Suprapubic skin (tissue), 4 donors: Measurements from ENCODE around the gene PYGO2. TPM values are rescaled to one million over a fixed set of nuclear protein-coding genes. Genes with fewer than 3 reads are reported as not detected.
"Not testable (repeated sequence)": the region's sequence is repeated elsewhere in the genome, so short reads cannot be mapped to it uniquely, and the experiment has no call there.

ENCODE experiments used
- DNase-seq, 2 donors: peaks; one replicate each; pipeline ENCODE4 v3.0.0-alpha.2; 2019; ENCODE audit warnings: low spot score in 2 of 2
- H3K27ac ChIP-seq: fragments of 200-600 bp; sonication (generic); one replicate; pipeline ENCODE4 v1.5.1; 2019
- H3K27me3 ChIP-seq: fragments of 200-600 bp; sonication (generic); one replicate; pipeline ENCODE4 v1.5.1; 2019
- H3K36me3 ChIP-seq: fragments of 200-600 bp; sonication (generic); one replicate; pipeline ENCODE4 v1.5.1; 2019
- H3K4me1 ChIP-seq: fragments of 200-600 bp; sonication (generic); one replicate; pipeline ENCODE4 v1.5.1; 2019
- H3K4me3 ChIP-seq: fragments of 200-600 bp; sonication (generic); one replicate; pipeline ENCODE4 v1.5.1; 2019; ENCODE audit warnings: mild to moderate bottlenecking
- H3K9me3 ChIP-seq: fragments of 200-600 bp; sonication (generic); one replicate; pipeline ENCODE4 v1.5.1; 2019
- EP300 ChIP-seq: sonication (generic); formaldehyde crosslinking; IDR thresholded peaks from one replicate; pipeline ENCODE4 v1.6.1; 2017; ENCODE audit warnings: antibody characterized with exemption
- POLR2A ChIP-seq, 2 donors: fragments of 450-650 bp; IDR thresholded peaks; one replicate each; pipeline ENCODE4 v1.6.1; 2017; ENCODE audit warnings: antibody characterized with exemption in 2 of 2, mild to moderate bottlenecking in 2 of 2, moderate library complexity in 2 of 2
- POLR2AphosphoS5 ChIP-seq, 3 donors: sonication (generic); formaldehyde crosslinking; IDR thresholded peaks; one replicate each; pipeline ENCODE4 v1.6.1; 2017; ENCODE audit warnings: antibody characterized with exemption in 3 of 3
- WGBS: methylation state at CpG from one replicate; pipeline ENCODE4 v1.1.5; 2018; 5-methylcytosine and 5-hydroxymethylcytosine counted together
- total RNA-seq, 4 donors: library from RNA; depleted of rRNA; stranded (reverse); fragments of >200 nt; gene quantifications; one replicate each; pipeline ENCODE4 v1.1.0, GENCODE V29; 2016
- TF ChIP-seq, protein P1 (sequence below), 2 donors: fragments of 200-600 bp in 1 of 2; fragments of 450-650 bp in 1 of 2; sonication (generic) in 1 of 2; IDR thresholded peaks; one replicate each; pipeline ENCODE4 v1.5.1; 2016 to 2019; ENCODE audit warnings: antibody characterized with exemption in 2 of 2, mild to moderate bottlenecking in 1 of 2, moderate library complexity in 1 of 2

Gene PYGO2
- total RNA-seq, 4 donors from 2014 or later: 34.2 to 46.7 (median 35.3) TPM

DNA sequence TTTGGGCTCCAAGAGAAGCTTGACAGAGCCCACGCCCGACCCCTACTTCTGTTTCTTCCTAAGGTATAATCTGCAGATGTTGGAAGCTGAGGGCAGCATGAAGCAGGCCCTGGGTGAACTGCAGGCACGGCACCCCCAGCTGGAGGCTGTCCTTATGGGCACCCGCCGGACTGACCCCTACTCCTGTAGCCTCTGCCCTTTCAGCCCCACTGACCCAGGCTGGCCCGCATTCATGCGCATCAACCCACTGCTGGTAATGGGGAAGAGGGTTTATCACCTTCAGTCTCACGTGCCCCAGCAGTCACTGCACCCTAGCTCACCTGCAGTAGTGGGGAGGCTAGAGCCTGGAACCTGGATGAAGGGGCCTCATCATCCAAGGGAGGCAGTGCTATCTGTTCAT is 28.7 kb upstream of the PYGO2 start:
- 91% methylated on average over 4 of the region's 8 CpGs for WGBS
- DNase-seq: no peak
- Histone ChIP-seq H3K4me1 (peaks cover 4% of the 10 kb centered on the region), H3K9me3 (no peaks in the 10 kb centered on the region), H3K27me3 (no peaks in the 10 kb centered on the region), H3K4me3 (no peak overlapping the region), H3K36me3 (peaks cover 56% of the 10 kb centered on the region), H3K27ac (no peak overlapping the region)
- TF ChIP-seq POLR2AphosphoS5 (IDR thresholded peaks at IDR 0.05): no peak

DNA sequence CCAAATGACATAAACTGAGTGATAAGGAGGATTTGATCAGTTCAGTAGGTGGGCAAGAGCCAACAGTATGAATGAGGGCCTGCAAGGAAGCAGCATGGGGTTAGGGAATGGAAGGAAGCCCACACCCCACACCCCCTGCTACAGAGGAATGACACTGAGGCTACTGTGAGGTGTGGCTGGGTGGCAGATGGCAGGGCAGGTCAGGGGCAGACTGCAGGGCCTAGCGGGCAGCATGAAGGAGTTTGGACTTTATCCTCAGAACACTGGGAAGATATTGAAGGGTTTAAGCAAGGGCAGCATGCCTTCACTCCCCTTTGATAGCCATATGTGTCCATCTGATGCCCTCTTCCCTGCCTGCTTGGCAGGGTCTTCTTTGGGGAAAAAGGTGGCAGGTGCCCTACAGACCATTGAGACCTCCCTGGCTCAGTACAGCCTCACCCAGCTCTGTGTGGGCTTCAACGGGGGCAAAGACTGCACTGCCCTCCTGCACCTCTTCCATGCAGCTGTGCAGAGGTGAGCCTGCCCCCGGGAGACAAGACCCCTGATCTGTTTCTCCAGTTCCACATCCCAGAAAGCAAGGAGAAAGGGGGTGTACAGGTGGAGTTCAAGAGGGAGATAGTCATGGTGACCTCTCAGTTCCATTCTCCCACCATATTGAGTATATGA is 27.7 kb upstream of the PYGO2 start:
- Histone ChIP-seq H3K9me3 (no peaks in the 10 kb centered on the region), H3K27ac (no peak overlapping the region), H3K36me3 (peaks cover 56% of the 10 kb centered on the region), H3K4me1 (peaks cover 13% of the 10 kb centered on the region), H3K27me3 (no peaks in the 10 kb centered on the region), H3K4me3 (no peak overlapping the region)
- TF ChIP-seq, protein P1, sequence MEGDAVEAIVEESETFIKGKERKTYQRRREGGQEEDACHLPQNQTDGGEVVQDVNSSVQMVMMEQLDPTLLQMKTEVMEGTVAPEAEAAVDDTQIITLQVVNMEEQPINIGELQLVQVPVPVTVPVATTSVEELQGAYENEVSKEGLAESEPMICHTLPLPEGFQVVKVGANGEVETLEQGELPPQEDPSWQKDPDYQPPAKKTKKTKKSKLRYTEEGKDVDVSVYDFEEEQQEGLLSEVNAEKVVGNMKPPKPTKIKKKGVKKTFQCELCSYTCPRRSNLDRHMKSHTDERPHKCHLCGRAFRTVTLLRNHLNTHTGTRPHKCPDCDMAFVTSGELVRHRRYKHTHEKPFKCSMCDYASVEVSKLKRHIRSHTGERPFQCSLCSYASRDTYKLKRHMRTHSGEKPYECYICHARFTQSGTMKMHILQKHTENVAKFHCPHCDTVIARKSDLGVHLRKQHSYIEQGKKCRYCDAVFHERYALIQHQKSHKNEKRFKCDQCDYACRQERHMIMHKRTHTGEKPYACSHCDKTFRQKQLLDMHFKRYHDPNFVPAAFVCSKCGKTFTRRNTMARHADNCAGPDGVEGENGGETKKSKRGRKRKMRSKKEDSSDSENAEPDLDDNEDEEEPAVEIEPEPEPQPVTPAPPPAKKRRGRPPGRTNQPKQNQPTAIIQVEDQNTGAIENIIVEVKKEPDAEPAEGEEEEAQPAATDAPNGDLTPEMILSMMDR (IDR thresholded peaks at IDR 0.05): no peak
- TF ChIP-seq EP300 (no peak), POLR2A (IDR thresholded peaks at IDR 0.05) (no peak), POLR2AphosphoS5 (IDR thresholded peaks at IDR 0.05) (no peak)
- 85% methylated on average over 3 of the region's 3 CpGs for WGBS
- DNase-seq: no peak

DNA sequence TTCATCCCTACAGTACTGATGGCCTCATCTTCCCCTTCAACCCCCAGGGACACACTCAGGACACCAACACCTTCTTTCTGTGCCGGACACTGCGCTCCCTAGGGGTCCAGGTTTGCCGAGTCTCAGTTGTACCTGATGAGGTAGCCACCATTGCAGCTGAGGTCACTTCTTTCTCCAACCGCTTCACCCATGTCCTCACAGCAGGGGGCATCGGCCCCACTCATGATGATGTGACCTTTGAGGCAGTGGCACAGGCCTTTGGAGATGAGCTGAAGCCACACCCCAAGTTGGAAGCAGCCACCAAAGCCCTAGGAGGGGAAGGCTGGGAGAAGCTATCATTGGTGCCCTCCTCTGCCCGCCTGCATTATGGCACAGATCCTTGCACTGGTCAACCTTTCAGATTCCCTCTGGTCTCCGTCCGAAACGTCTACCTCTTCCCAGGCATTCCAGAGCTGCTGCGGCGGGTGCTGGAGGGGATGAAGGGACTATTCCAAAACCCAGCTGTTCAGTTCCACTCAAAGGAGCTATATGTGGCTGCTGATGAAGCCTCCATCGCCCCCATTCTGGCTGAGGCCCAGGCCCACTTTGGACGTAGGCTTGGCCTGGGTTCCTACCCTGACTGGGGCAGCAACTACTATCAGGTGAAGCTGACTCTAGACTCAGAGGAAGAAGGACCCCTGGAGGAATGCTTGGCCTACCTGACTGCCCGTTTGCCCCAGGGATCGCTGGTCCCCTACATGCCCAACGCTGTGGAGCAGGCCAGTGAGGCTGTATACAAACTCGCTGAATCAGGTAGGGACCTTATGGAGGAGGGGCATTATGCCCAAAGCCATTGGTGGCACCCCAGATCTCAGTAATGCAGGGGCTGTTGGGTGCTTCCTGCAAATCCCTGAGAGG is 26.7 kb upstream of the PYGO2 start:
- TF ChIP-seq POLR2AphosphoS5 (IDR thresholded peaks at IDR 0.05) (no peak), POLR2A (IDR thresholded peaks at IDR 0.05) (no peak), EP300 (no peak)
- TF ChIP-seq, protein P1 (IDR thresholded peaks at IDR 0.05): no peak
- WGBS: 87% methylated on average over 14 of the region's 17 CpGs
- no peak overlapping the region for H3K27ac ChIP-seq
- no peak for DNase-seq
- H3K4me1 ChIP-seq: peaks cover 22% of the 10 kb centered on the region
- no peaks in the 10 kb centered on the region for H3K9me3 ChIP-seq
- H3K36me3 ChIP-seq: peaks cover 56% of the 10 kb centered on the region
- no peak overlapping the region for H3K4me3 ChIP-seq
- H3K27me3 ChIP-seq: no peaks in the 10 kb centered on the region

DNA sequence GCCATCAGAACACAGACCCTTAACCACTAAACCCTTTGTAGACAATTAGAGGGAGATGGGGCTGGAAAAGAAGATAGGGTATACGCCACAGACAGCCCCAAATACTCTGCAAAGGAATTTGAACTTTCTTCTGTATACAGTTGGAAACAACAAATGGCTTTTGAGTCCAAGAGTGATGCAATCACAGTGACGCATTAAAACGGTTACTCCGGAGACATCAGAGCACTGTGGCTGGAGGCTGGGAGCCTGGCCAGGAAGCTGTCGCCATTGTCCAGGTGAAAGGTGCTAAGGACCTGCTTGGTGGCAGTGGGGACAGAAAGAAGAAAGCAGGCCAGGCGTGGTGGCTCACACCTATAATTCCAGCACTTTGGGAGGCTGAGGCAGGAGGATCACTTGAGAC is 25.7 kb upstream of the PYGO2 start:
- peaks cover 50% of the 10 kb centered on the region for H3K36me3 ChIP-seq
- H3K27ac ChIP-seq: no peak overlapping the region
- no peak for DNase-seq
- no peaks in the 10 kb centered on the region for H3K27me3 ChIP-seq
- no peak for TF ChIP-seq POLR2A (IDR thresholded peaks at IDR 0.05)
- TF ChIP-seq EP300: no peak
- TF ChIP-seq, protein P1 (IDR thresholded peaks at IDR 0.05): no peak
- TF ChIP-seq POLR2AphosphoS5 (IDR thresholded peaks at IDR 0.05): no peak
- no peaks in the 10 kb centered on the region for H3K9me3 ChIP-seq
- H3K4me3 ChIP-seq: no peak overlapping the region
- peaks cover 27% of the 10 kb centered on the region for H3K4me1 ChIP-seq
- 75% methylated on average over 6 of the region's 6 CpGs for WGBS

DNA sequence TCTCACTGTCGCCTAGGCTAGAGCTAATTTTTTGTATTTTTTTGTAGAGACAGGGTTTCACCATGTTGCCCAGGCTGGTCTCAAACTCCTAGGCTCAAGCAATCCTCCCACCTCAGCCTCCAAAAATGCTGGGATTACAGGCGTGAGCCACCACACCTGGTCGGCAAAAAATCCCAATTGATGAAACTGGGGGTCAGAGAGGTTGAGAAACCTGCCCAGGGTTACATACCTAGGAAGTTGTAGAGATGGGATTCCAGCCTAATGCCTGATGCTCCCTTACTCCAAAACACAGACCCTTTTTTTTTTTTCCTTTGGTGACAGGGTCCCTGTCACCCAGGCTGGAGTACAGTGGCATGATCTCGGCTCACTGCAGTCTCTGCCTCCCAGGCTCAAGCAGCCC is 25.2 kb upstream of the PYGO2 start:
- not testable (repeated sequence) for H3K27me3 ChIP-seq, H3K9me3 ChIP-seq, H3K4me3 ChIP-seq, DNase-seq, H3K27ac ChIP-seq
- 89% methylated on average over 4 of the region's 4 CpGs for WGBS
- H3K36me3 ChIP-seq: peaks cover 47% of the 10 kb centered on the region
- H3K4me1 ChIP-seq: peaks cover 30% of the 10 kb centered on the region

DNA sequence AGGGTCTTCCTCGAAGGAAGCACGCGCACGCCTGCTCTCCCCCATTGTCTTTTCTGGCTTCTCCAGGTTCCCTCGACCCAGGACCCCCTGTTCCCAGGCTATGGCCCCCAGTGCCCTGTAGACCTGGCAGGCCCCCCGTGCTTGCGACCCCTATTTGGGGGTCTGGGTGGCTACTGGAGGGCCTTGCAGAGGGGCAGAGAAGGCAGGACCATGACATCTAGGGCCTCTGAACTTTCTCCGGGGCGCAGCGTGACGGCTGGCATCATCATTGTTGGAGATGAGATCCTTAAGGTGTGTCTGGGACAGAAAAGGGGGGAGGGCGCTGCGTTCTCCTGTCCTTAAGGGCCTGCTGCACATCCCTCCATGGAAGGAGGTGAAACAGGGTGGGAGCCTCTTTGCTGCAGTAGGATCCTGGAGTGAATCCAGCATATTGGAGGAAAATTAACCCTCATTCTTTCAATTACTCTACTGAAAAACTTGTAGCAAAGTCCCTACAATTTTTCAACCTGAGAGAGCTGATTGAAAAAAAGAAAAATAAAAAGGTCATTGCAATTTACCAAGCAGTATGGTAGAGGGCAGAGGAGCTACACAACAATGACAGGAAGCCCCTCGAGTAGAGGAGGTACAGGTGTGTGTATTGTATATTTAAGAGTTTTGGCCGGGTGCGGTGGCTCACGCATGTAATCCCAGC is 22.3 kb upstream of the PYGO2 start:
- peaks cover 22% of the 10 kb centered on the region for H3K36me3 ChIP-seq
- no peak for DNase-seq
- peak overlapping the region; percentile 86 for H3K27ac ChIP-seq
- TF ChIP-seq, protein P1 (IDR thresholded peaks at IDR 0.05): no peak
- no peaks in the 10 kb centered on the region for H3K9me3 ChIP-seq
- whole genome bisulfite sequencing: 8% methylated on average over 17 of the region's 17 CpGs
- peaks cover 26% of the 10 kb centered on the region for H3K4me1 ChIP-seq
- peak overlapping the region; percentile 77 for H3K4me3 ChIP-seq
- no peaks in the 10 kb centered on the region for H3K27me3 ChIP-seq
